ENCODE measurements around the gene ZC3H4.

The ZC3H4 gene

DNA sequence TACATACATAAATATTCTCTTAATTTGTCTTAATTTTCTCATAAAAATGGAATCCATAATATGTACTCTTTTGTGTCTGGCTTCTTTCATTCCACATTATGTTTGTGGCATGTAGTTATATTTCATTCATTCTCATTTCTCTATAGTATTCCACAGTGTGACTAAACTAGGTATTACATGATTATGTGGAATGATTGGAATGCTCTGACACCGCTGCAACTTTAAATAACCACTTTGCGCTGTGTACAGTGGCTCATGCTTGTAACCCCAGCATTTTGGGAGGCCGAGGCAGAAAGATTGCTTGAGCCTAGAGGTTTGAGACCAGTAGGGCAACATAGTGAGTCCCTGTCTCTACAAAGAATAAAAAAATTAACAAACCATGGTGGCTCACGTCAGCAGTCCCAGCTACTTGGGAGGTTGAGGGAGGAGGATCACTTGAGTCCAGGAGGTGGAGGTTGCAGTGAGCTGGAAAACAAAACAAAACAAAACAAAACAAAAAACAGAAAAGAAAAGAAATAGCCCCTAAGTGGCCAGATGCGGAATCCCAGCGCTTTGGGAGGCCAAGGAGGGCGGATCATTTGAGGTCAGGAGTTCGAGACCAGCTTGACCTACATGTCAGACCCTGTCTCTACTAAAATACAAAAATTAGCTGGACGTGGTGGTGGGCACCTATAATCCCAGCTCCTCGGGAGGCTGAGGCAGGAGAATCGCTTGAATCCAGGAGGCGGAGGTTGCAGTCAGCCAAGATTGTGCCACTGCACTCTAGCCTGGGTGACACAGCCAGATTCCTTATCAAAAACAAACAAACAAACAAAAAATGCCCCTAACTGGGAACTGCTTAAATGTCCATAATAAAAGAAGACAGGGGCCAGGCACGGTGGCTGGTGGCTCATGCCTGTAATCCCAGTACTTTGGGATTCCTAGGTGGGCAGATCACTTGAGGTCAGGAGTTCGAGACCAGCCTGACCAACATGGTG is 9.1 kb upstream of the ZC3H4 start:
- Histone ChIP-seq H3K27me3 (ENCODE audit: control insufficient read depth, insufficient read depth, low read length, poor library complexity, severe bottlenecking) (no peaks in the 10 kb centered on the region), H3K9me3 (ENCODE audit: control insufficient read depth, low read length) (no peaks in the 10 kb centered on the region), H3K4me1 (ENCODE audit: control insufficient read depth, insufficient read depth, low read length) (no peaks in the 10 kb centered on the region), H3K36me3 (ENCODE audit: control insufficient read depth, insufficient read depth, low read length) (no peaks in the 10 kb centered on the region), H3K27ac (ENCODE audit: insufficient read depth, low read depth, low read length, poor library complexity, severe bottlenecking) (peak overlapping the region; percentile 2), H3K4me3 (ENCODE audit: insufficient read depth, low read depth, low read length) (no peak overlapping the region)
- WGBS, 2 experiments = 87 to 90% methylated on average over 14 of the region's 14 CpGs

GRCh38 chr19:47120470-47121067 is 7.0 kb upstream of the ZC3H4 start:
- H3K9me3 ChIP-seq (ENCODE audit: control insufficient read depth, low read length) = no peaks in the 10 kb centered on the region

DNA sequence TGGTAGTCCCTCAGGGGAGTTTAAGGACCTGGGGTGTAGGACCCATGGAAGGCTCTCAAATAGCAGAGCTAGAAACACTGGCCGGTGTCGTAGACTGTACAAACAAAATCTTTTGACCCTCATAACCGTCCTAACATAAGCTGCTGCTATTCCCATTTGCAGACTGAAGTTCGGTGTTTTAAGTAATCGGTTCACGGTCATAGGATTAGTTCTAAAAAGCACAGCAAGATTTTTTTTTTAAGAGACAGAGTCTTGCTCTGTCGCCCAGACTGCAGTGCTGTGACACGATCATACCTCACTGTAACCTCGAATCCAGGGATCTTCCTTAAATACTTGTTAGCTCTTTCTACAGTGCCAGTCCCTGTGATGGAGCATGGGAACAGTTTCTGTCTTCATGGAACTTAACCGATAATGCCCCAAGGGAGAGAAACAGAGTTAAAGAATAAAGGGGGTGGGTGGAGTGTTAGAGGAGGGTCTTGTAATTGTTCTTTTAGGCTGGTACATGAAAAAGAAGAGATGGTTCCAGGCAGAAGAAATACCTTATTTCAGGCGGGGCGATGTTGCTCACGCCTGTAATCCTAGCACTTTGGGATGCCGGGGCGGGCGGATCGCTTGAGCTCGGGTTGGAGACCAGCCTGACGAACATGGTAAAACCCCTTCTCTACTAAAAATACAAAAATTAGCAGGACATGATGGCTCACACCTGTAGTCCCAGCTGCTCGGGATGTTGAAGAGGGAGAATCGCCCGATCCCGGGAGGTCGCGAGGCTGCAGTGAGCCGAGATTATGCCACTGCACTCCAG is 475 bp upstream of the ZC3H4 start:
- Histone ChIP-seq H3K27me3 (ENCODE audit: control insufficient read depth, insufficient read depth, low read length, poor library complexity, severe bottlenecking) (no peaks in the 10 kb centered on the region), H3K36me3 (ENCODE audit: control insufficient read depth, insufficient read depth, low read length) (no peaks in the 10 kb centered on the region), H3K9me3 (ENCODE audit: control insufficient read depth, low read length) (no peaks in the 10 kb centered on the region), H3K4me1 (ENCODE audit: control insufficient read depth, insufficient read depth, low read length) (peaks cover 10% of the 10 kb centered on the region), H3K27ac (ENCODE audit: insufficient read depth, low read depth, low read length, poor library complexity, severe bottlenecking) (peak overlapping the region; percentile 98), H3K4me3 (ENCODE audit: insufficient read depth, low read depth, low read length) (peak overlapping the region; percentile 99)
- 84 to 86% methylated on average over 26 of the region's 26 CpGs for WGBS, 2 experiments

More at GRCh38 chr19:47120470-47121067, 7.0 kb upstream of the ZC3H4 start:
- no peaks in the 10 kb centered on the region for H3K27me3 ChIP-seq (ENCODE audit: control insufficient read depth, insufficient read depth, low read length, poor library complexity, severe bottlenecking)
- no peak overlapping the region for H3K4me3 ChIP-seq (ENCODE audit: insufficient read depth, low read depth, low read length)
- H3K36me3 ChIP-seq (ENCODE audit: control insufficient read depth, insufficient read depth, low read length) = no peaks in the 10 kb centered on the region
- H3K27ac ChIP-seq (ENCODE audit: insufficient read depth, low read depth, low read length, poor library complexity, severe bottlenecking) = no peak overlapping the region
- WGBS, 2 experiments = 91 to 93% methylated on average over 6 of the region's 6 CpGs
- no peaks in the 10 kb centered on the region for H3K4me1 ChIP-seq (ENCODE audit: control insufficient read depth, insufficient read depth, low read length)

- peak overlapping the region; percentile 98 for H3K27ac ChIP-seq (ENCODE audit: insufficient read depth, low read depth, low read length, poor library complexity, severe bottlenecking)
- H3K36me3 ChIP-seq (ENCODE audit: control insufficient read depth, insufficient read depth, low read length) = no peaks in the 10 kb centered on the region
- 0 to 1% methylated on average over 79 to 85 of the region's 85 CpGs for WGBS, 2 experiments
- H3K9me3 ChIP-seq (ENCODE audit: control insufficient read depth, low read length) = no peaks in the 10 kb centered on the region
- H3K4me1 ChIP-seq (ENCODE audit: control insufficient read depth, insufficient read depth, low read length) = peaks cover 20% of the 10 kb centered on the region
- H3K27me3 ChIP-seq (ENCODE audit: control insufficient read depth, insufficient read depth, low read length, poor library complexity, severe bottlenecking) = no peaks in the 10 kb centered on the region
- H3K4me3 ChIP-seq (ENCODE audit: insufficient read depth, low read depth, low read length) = peak overlapping the region; percentile 99
Measured at GRCh38 chr19:47112166-47112996, 1.2 kb downstream of the ZC3H4 start.

DNA sequence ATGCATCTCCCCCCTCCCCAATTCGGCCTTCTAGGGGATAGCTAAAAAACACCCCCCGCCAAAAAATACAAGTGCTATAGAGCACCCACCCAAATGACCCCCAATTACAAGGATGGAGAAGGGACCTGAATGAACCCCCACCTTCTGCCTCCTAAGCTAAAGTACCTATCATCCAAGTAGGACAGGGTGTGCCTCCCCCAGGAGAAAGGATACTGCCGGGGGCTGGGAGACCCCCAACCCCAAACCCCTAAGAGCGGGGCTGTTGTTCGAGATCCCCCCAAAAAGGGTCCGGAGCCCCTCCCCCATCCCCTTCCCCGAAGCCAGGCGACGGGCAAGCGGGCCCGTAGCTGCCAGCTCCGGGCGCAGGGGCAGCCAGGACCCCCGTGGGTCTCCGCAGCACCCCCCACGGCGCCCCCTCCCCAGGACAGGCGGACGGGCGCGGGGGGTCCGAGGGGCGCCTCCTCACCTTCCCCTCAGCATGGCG is 1.9 kb downstream of the ZC3H4 start:
- Histone ChIP-seq H3K4me1 (ENCODE audit: control insufficient read depth, insufficient read depth, low read length) (peaks cover 22% of the 10 kb centered on the region), H3K4me3 (ENCODE audit: insufficient read depth, low read depth, low read length) (peak overlapping the region; percentile 99), H3K9me3 (ENCODE audit: control insufficient read depth, low read length) (no peaks in the 10 kb centered on the region), H3K27ac (ENCODE audit: insufficient read depth, low read depth, low read length, poor library complexity, severe bottlenecking) (peak overlapping the region; percentile 98), H3K27me3 (ENCODE audit: control insufficient read depth, insufficient read depth, low read length, poor library complexity, severe bottlenecking) (no peaks in the 10 kb centered on the region), H3K36me3 (ENCODE audit: control insufficient read depth, insufficient read depth, low read length) (no peaks in the 10 kb centered on the region)
- whole genome bisulfite sequencing, 2 experiments = 1% methylated on average over 24 of the region's 24 CpGs

DNA sequence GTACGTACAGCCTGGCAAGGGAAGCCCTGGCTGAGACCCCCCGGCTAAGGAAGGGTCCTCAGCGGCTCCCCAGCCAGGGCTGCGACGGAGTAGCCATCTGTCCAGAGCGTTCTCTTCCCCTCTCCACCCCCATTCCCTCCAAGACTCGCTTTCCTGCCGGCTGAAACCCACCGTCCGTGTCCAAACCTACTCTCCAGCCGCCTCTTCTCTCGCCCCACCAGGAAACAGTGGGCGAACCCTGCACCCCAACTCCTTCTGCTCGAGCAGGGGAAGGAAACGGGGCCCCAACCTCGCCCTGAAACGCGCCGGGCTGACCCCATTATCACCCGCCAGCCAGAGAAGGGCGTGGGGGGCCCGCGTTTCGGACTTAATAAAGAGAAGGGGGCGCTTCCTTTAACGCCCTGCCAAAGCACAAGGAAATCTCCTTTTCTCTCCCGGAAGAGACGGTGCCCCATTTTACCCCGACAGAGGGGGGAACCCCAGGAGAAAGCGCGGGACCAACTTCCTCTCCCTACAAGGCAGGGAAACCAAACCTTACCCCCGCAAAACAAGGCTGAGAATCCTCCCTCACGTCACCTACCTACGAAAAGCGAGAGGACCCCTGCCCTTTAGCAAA is 2.5 kb downstream of the ZC3H4 start:
- H3K4me1 ChIP-seq (ENCODE audit: control insufficient read depth, insufficient read depth, low read length) = peaks cover 22% of the 10 kb centered on the region

GRCh38 chr19:47110521-47111005 is 3.0 kb downstream of the ZC3H4 start:
- Histone ChIP-seq H3K4me3 (ENCODE audit: insufficient read depth, low read depth, low read length) (peak overlapping the region; percentile 99), H3K4me1 (ENCODE audit: control insufficient read depth, insufficient read depth, low read length) (peaks cover 22% of the 10 kb centered on the region), H3K27me3 (ENCODE audit: control insufficient read depth, insufficient read depth, low read length, poor library complexity, severe bottlenecking) (no peaks in the 10 kb centered on the region), H3K9me3 (ENCODE audit: control insufficient read depth, low read length) (no peaks in the 10 kb centered on the region), H3K36me3 (ENCODE audit: control insufficient read depth, insufficient read depth, low read length) (no peaks in the 10 kb centered on the region), H3K27ac (ENCODE audit: insufficient read depth, low read depth, low read length, poor library complexity, severe bottlenecking) (peak overlapping the region; percentile 78)
- WGBS, 2 experiments = 1 to 3% methylated on average over 10 to 12 of the region's 12 CpGs

More for the DNA sequence above, 2.5 kb downstream of the ZC3H4 start:
- Histone ChIP-seq H3K4me3 (ENCODE audit: insufficient read depth, low read depth, low read length) (peak overlapping the region; percentile 99), H3K27me3 (ENCODE audit: control insufficient read depth, insufficient read depth, low read length, poor library complexity, severe bottlenecking) (no peaks in the 10 kb centered on the region), H3K9me3 (ENCODE audit: control insufficient read depth, low read length) (no peaks in the 10 kb centered on the region), H3K27ac (ENCODE audit: insufficient read depth, low read depth, low read length, poor library complexity, severe bottlenecking) (peak overlapping the region; percentile 98), H3K36me3 (ENCODE audit: control insufficient read depth, insufficient read depth, low read length) (no peaks in the 10 kb centered on the region)
- 0% methylated on average over 35 of the region's 35 CpGs for WGBS, 2 experiments

- 21 to 27% methylated on average over 14 of the region's 15 CpGs for WGBS, 2 experiments
- H3K9me3 ChIP-seq (ENCODE audit: control insufficient read depth, low read length) = no peaks in the 10 kb centered on the region
- H3K4me1 ChIP-seq (ENCODE audit: control insufficient read depth, insufficient read depth, low read length) = peaks cover 22% of the 10 kb centered on the region
Measured at GRCh38 chr19:47109541-47110375, 3.8 kb downstream of the ZC3H4 start.

More at GRCh38 chr19:47109541-47110375, 3.8 kb downstream of the ZC3H4 start:
- Histone ChIP-seq H3K4me3 (ENCODE audit: insufficient read depth, low read depth, low read length) (peak overlapping the region; percentile 99), H3K27ac (ENCODE audit: insufficient read depth, low read depth, low read length, poor library complexity, severe bottlenecking) (peak overlapping the region; percentile 78), H3K27me3 (ENCODE audit: control insufficient read depth, insufficient read depth, low read length, poor library complexity, severe bottlenecking) (no peaks in the 10 kb centered on the region), H3K36me3 (ENCODE audit: control insufficient read depth, insufficient read depth, low read length) (no peaks in the 10 kb centered on the region)

Measured in ectodermal cell (in vitro differentiated cells).